ENCODE data around the gene IFNGR1.
"Not testable (repeated sequence)": the region's sequence is repeated elsewhere in the genome, so short reads cannot be mapped to it uniquely, and the experiment has no call there.

IFNGR1 gene

GRCh38 chr6:137213813-137214212, 5.4 kb downstream of the IFNGR1 start:
- no peak overlapping the region for H3K4me3 ChIP-seq (ENCODE audit: low read depth, low read length)
- no peak for DNase-seq (ENCODE audit: low read depth)
- TF ChIP-seq CTCF (IDR thresholded peaks at IDR 0.05; ENCODE audit: low read depth, low read length, missing control alignments), result no peak

GRCh38 chr6:137213331-137213740, 5.8 kb downstream of the IFNGR1 start:
- DNase-seq (ENCODE audit: low read depth), result no peak
- H3K4me3 ChIP-seq (ENCODE audit: low read depth, low read length), result no peak overlapping the region
- no peak for TF ChIP-seq CTCF (IDR thresholded peaks at IDR 0.05; ENCODE audit: low read depth, low read length, missing control alignments)

GRCh38 chr6:137211910-137212309, 7.3 kb downstream of the IFNGR1 start:
- DNase-seq (ENCODE audit: low read depth), result no peak
- no peak overlapping the region for H3K4me3 ChIP-seq (ENCODE audit: low read depth, low read length)
- TF ChIP-seq CTCF (IDR thresholded peaks at IDR 0.05; ENCODE audit: low read depth, low read length, missing control alignments), result no peak

GRCh38 chr6:137210903-137211302, 8.3 kb downstream of the IFNGR1 start:
- no peak for DNase-seq (ENCODE audit: low read depth)
- no peak overlapping the region for H3K4me3 ChIP-seq (ENCODE audit: low read depth, low read length)
- TF ChIP-seq CTCF (IDR thresholded peaks at IDR 0.05; ENCODE audit: low read depth, low read length, missing control alignments), result no peak

GRCh38 chr6:137208279-137208678, 10.9 kb downstream of the IFNGR1 start:
- TF ChIP-seq CTCF (IDR thresholded peaks at IDR 0.05; ENCODE audit: low read depth, low read length, missing control alignments), result no peak
- H3K4me3 ChIP-seq (ENCODE audit: low read depth, low read length), result no peak overlapping the region
- no peak for DNase-seq (ENCODE audit: low read depth)

GRCh38 chr6:137207457-137207856, 11.7 kb downstream of the IFNGR1 start:
- not testable (repeated sequence) for DNase-seq (ENCODE audit: low read depth); H3K4me3 ChIP-seq (ENCODE audit: low read depth, low read length)

GRCh38 chr6:137206577-137206976, 12.6 kb downstream of the IFNGR1 start:
- TF ChIP-seq CTCF (IDR thresholded peaks at IDR 0.05; ENCODE audit: low read depth, low read length, missing control alignments), result no peak
- no peak for DNase-seq (ENCODE audit: low read depth)
- H3K4me3 ChIP-seq (ENCODE audit: low read depth, low read length), result no peak overlapping the region

- no peak overlapping the region for H3K4me3 ChIP-seq (ENCODE audit: low read depth, low read length)
- no peak for DNase-seq (ENCODE audit: low read depth)
- no peak for TF ChIP-seq CTCF (IDR thresholded peaks at IDR 0.05; ENCODE audit: low read depth, low read length, missing control alignments)
Measured at GRCh38 chr6:137203256-137203655, 15.9 kb downstream of the IFNGR1 start.
